Erythroblast (primary cell): ENCODE measurements around the gene DUS1L.

ENCODE experiments used
- GATA1 ChIP-seq: IDR thresholded peaks from 2 replicates; pipeline ENCODE4 v1.6.1; 2011; ENCODE audit warnings: low read depth, mild to moderate bottlenecking, control low read depth, low read length, moderate library complexity
- POLR2A ChIP-seq: IDR thresholded peaks from 2 replicates; pipeline ENCODE4 v1.6.1; 2011; ENCODE audit warnings: mild to moderate bottlenecking, low read length

GRCh38 chr17:82058855-82059249 is 6.8 kb downstream of the DUS1L start:
- no peak for TF ChIP-seq POLR2A
- no peak for TF ChIP-seq GATA1
